Fibroblast of lung (primary cell): ENCODE results near the gene FNDC8. TPM values are rescaled to one million over a fixed set of nuclear protein-coding genes. Genes with fewer than 3 reads are reported as not detected.

Experiments used
- DNase-seq, 2 donors: peaks; one replicate each; pipeline versions ENCODE4 v3.0.0 to v3.0.0-alpha.2; 2010; ENCODE audit warnings: low read depth in 2 of 2
- H2AFZ ChIP-seq: 2 replicates; pipeline ENCODE4 v1.5.1; 2012; ENCODE audit warnings: low read length, control low read depth, inconsistent platforms
- H3K27ac ChIP-seq: 2 replicates; pipeline ENCODE4 v1.5.1; 2011; ENCODE audit warnings: low read length, control low read depth; ENCODE audit not compliant: insufficient read depth
- H3K27me3 ChIP-seq: 2 replicates; pipeline ENCODE4 v1.5.1; 2011; ENCODE audit warnings: mild to moderate bottlenecking, low read length; ENCODE audit not compliant: control insufficient read depth, insufficient read depth
- H3K36me3 ChIP-seq: 2 replicates; pipeline ENCODE4 v1.5.1; 2011; ENCODE audit warnings: low read length; ENCODE audit not compliant: control insufficient read depth, insufficient read depth
- H3K4me1 ChIP-seq: 2 replicates; pipeline ENCODE4 v1.5.1; 2011; ENCODE audit warnings: low read length; ENCODE audit not compliant: control insufficient read depth, insufficient read depth; ENCODE audit errors: extremely low read depth
- H3K4me2 ChIP-seq: 2 replicates; pipeline ENCODE4 v1.5.1; 2011; ENCODE audit warnings: low read length, control low read depth; ENCODE audit not compliant: insufficient read depth; ENCODE audit errors: extremely low read depth
- H3K4me3 ChIP-seq, 4 experiments: fragments of 200-600 bp in 1 of 4; sonication (generic) in 1 of 4; replicated peaks in 1 of 4; 2 replicates each; pipeline ENCODE4 v1.5.1; 2011 to 2016; ENCODE audit warnings: low read length in 4 of 4, low read depth in 3 of 4, mild to moderate bottlenecking in 3 of 4, control low read depth in 2 of 4, inconsistent platforms in 1 of 4, mixed read lengths in 1 of 4; ENCODE audit not compliant: insufficient read depth in 1 of 4; ENCODE audit errors: control extremely low read depth in 1 of 4
- H3K79me2 ChIP-seq: 2 replicates; pipeline ENCODE4 v1.5.1; 2012; ENCODE audit warnings: mild to moderate bottlenecking, low read length, inconsistent platforms; ENCODE audit not compliant: control insufficient read depth, insufficient read depth
- H3K9ac ChIP-seq: 2 replicates; pipeline ENCODE4 v1.5.1; 2011; ENCODE audit warnings: mild to moderate bottlenecking, low read length, control low read depth; ENCODE audit not compliant: insufficient read depth
- H3K9me3 ChIP-seq: 2 replicates; pipeline ENCODE4 v1.5.1; 2012; ENCODE audit warnings: low read depth, low read length; ENCODE audit not compliant: control insufficient read depth, insufficient read depth
- H4K20me1 ChIP-seq: 2 replicates; pipeline ENCODE4 v1.5.1; 2011; ENCODE audit warnings: low read length; ENCODE audit not compliant: control insufficient read depth, insufficient read depth; ENCODE audit errors: extremely low read depth
- CTCF ChIP-seq, 2 donors: IDR thresholded peaks in 1 of 2; conservative IDR thresholded peaks in 1 of 2; 1 replicate in 1 of 2; 2 replicates in 1 of 2; pipeline ENCODE4 v1.5.1; 2011 to 2012; ENCODE audit warnings: low read length in 2 of 2, control low read depth in 1 of 2, inconsistent platforms in 1 of 2, low read depth in 1 of 2, mild to moderate bottlenecking in 1 of 2
- EZH2 ChIP-seq: IDR thresholded peaks from 2 replicates; pipeline ENCODE4 v1.5.1; 2012; ENCODE audit warnings: low read length, control low read depth, mild to moderate bottlenecking; ENCODE audit errors: missing control alignments
- polyA plus RNA-seq, 2 donors: library from polyadenylated mRNA; depleted of rRNA in 1 of 2; stranded (reverse) in 1 of 2; unstranded in 1 of 2; fragments of >200 nt; gene quantifications; 2 replicates each; pipeline ENCODE4 v1.2.1, GENCODE V29; 2011 to 2012; ENCODE audit warnings: missing spikeins in 1 of 2
- total RNA-seq: library from RNA; depleted of rRNA; stranded (reverse); fragments of >200 nt; gene quantifications from 2 replicates; pipeline ENCODE4 v1.2.1, GENCODE V29; 2014

The FNDC8 gene
- total and polyA plus RNA-seq, 2 donors (not counting 1 experiment from before 2014, with no cell fraction given): not detected

- Histone ChIP-seq H4K20me1 (no peaks in the 10 kb centered on the region), H3K4me1 (peaks cover 2% of the 10 kb centered on the region), H3K27me3 (peaks cover 8% of the 10 kb centered on the region), H3K36me3 (peaks cover 6% of the 10 kb centered on the region), H3K4me2 (peak overlapping the region; percentile 57), H3K4me3 (peak overlapping the region in 2 of 4 experiments; percentile 95 to 96), H3K9ac (no peak overlapping the region), H3K9me3 (no peaks in the 10 kb centered on the region), H3K79me2 (peaks cover 16% of the 10 kb centered on the region), H2AFZ (no peak overlapping the region), H3K27ac (no peak overlapping the region)
- no peak for DNase-seq
- no peak for TF ChIP-seq EZH2
- no peak for TF ChIP-seq CTCF (conservative IDR thresholded peaks at IDR 0.05 in 1 of 2, IDR thresholded peaks at IDR 0.05 in 1 of 2; ENCODE audit: low read depth in 1 of 2, low read length in 2 of 2)
Measured at GRCh38 chr17:35142467-35142796, 21.0 kb downstream of the FNDC8 start.

GRCh38 chr17:35144840-35145239 lies 23.4 kb downstream of the FNDC8 start:
- TF ChIP-seq EZH2: no peak
- TF ChIP-seq CTCF (conservative IDR thresholded peaks at IDR 0.05 in 1 of 2, IDR thresholded peaks at IDR 0.05 in 1 of 2; ENCODE audit: low read depth in 1 of 2, low read length in 2 of 2): no peak

DNA sequence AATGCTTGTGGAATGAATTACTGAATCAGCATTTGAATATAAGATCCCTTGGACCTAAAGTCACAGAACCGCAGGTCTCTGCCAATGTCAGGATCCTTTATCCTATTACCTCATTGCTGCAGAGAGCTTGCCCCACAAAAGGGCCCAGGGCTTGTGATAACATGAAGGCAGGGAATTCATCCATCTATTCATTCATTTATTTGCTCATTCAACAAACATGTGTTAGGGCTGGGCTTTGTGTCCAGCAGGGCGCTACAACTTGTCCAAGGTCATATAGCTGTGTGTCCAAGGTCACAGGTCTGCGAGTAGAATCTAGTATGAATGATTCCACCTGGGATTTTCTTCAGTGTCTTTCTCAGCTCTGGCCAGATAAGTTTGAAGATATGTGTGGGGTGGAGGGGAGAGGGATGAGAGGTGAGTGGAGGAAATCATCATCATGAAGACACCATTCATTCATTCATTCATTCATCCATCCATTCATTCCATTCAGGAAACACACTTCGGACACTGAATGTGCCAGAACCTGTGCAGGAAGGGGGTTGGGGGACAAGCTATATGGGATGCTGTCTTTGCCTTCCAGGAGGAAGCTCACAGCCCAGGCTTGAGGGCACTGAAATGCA lies 24.9 kb downstream of the FNDC8 start:
- no peaks in the 10 kb centered on the region for H3K36me3 ChIP-seq
- H3K4me3 ChIP-seq: no peak overlapping the region
- DNase-seq: no peak
- no peak overlapping the region for H3K9ac ChIP-seq
- H3K79me2 ChIP-seq: peaks cover 7% of the 10 kb centered on the region
- TF ChIP-seq CTCF (conservative IDR thresholded peaks at IDR 0.05 in 1 of 2, IDR thresholded peaks at IDR 0.05 in 1 of 2; ENCODE audit: low read depth in 1 of 2, low read length in 2 of 2) (no peak), EZH2 (no peak)
- H3K27ac ChIP-seq: no peak overlapping the region
- peaks cover 14% of the 10 kb centered on the region for H3K27me3 ChIP-seq
- no peaks in the 10 kb centered on the region for H3K4me1 ChIP-seq
- no peaks in the 10 kb centered on the region for H3K9me3 ChIP-seq
- H4K20me1 ChIP-seq: no peaks in the 10 kb centered on the region
- H2AFZ ChIP-seq: no peak overlapping the region
- H3K4me2 ChIP-seq: no peak overlapping the region

More at GRCh38 chr17:35144840-35145239, 23.4 kb downstream of the FNDC8 start:
- Histone ChIP-seq H4K20me1 (no peaks in the 10 kb centered on the region), H3K36me3 (no peaks in the 10 kb centered on the region), H3K9me3 (no peaks in the 10 kb centered on the region), H3K27me3 (peaks cover 11% of the 10 kb centered on the region), H3K9ac (no peak overlapping the region), H3K27ac (no peak overlapping the region), H3K4me2 (no peak overlapping the region), H3K4me1 (peaks cover 2% of the 10 kb centered on the region), H2AFZ (no peak overlapping the region), H3K4me3 (no peak overlapping the region), H3K79me2 (peaks cover 16% of the 10 kb centered on the region)
- no peak for DNase-seq
